ENCODE results near the gene C17orf114.

The C17orf114 gene

GRCh38 chr17:4785311-4786105 is 16.6 kb downstream of the C17orf114 start:
- no peak for DNase-seq

GRCh38 chr17:4782652-4783051 is 19.5 kb downstream of the C17orf114 start:
- no peak for DNase-seq

- DNase-seq, result no peak
Measured at GRCh38 chr17:4780325-4780955, 21.7 kb downstream of the C17orf114 start.

GRCh38 chr17:4777969-4778760 is 24.0 kb downstream of the C17orf114 start:
- no peak for DNase-seq

- peak; percentile 53 for DNase-seq
Measured at GRCh38 chr17:4772235-4772613, 29.9 kb downstream of the C17orf114 start.

- DNase-seq, result peak; percentile 80
Measured at GRCh38 chr17:4771519-4772234, 30.5 kb downstream of the C17orf114 start, which contains the start of gene TM4SF5. Gene TM4SF5, plus strand, starts transcription at chr17:4771886. Its CDS starts 37 bp downstream, at chr17:4771923.

- DNase-seq, result no peak
Measured at GRCh38 chr17:4769628-4770027, 32.5 kb downstream of the C17orf114 start.

GRCh38 chr17:4768298-4768697 is 33.8 kb downstream of the C17orf114 start:
- no peak for DNase-seq

- no peak for DNase-seq
Measured at GRCh38 chr17:4766723-4767122, 35.4 kb downstream of the C17orf114 start.

- DNase-seq, result no peak
Measured at GRCh38 chr17:4766201-4766600, 35.9 kb downstream of the C17orf114 start.

GRCh38 chr17:4764595-4764994 is 37.5 kb downstream of the C17orf114 start:
- DNase-seq, result no peak

- no peak for DNase-seq
Measured at GRCh38 chr17:4759776-4760236, 42.3 kb downstream of the C17orf114 start.

- DNase-seq, result no peak
Measured at GRCh38 chr17:4753392-4753791, 48.7 kb downstream of the C17orf114 start.

- no peak for DNase-seq
Measured at GRCh38 chr17:4751932-4752331, 50.2 kb downstream of the C17orf114 start.
